Ishikawa (cell line): ENCODE data around the gene C14orf132.

Experiments used
- CEBPB ChIP-seq: IDR thresholded peaks from 2 replicates; pipeline ENCODE4 v1.6.1; 2012
- CREB1 ChIP-seq: IDR thresholded peaks from 2 replicates; pipeline ENCODE4 v1.6.1; 2012; ENCODE audit warnings: low read depth
- EGR1 ChIP-seq: IDR thresholded peaks from 2 replicates; pipeline ENCODE4 v1.6.1; 2012
- EP300 ChIP-seq: IDR thresholded peaks from 2 replicates; pipeline ENCODE4 v1.6.1; 2012; ENCODE audit warnings: borderline replicate concordance
- RAD21 ChIP-seq: IDR thresholded peaks from 2 replicates; pipeline ENCODE4 v1.6.1; 2012; ENCODE audit warnings: low read depth
- TAF1 ChIP-seq: IDR thresholded peaks from 2 replicates; pipeline ENCODE4 v1.6.1; 2012; ENCODE audit warnings: low read depth, mild to moderate bottlenecking
- TCF12 ChIP-seq: IDR thresholded peaks from 2 replicates; pipeline ENCODE4 v1.6.1; 2012; ENCODE audit warnings: low read depth
- TEAD4 ChIP-seq: IDR thresholded peaks from 2 replicates; pipeline ENCODE4 v1.6.1; 2012
- YY1 ChIP-seq: IDR thresholded peaks from 2 replicates; pipeline ENCODE4 v1.6.1; 2012; ENCODE audit warnings: low read depth
- ZBTB7A ChIP-seq: IDR thresholded peaks from 2 replicates; pipeline ENCODE4 v1.6.1; 2012; ENCODE audit warnings: low read depth
- TF ChIP-seq, protein P1 (sequence below): IDR thresholded peaks from 2 replicates; pipeline ENCODE4 v1.6.1; 2012
- TF ChIP-seq, protein P2 (sequence below): IDR thresholded peaks from 2 replicates; pipeline ENCODE4 v1.6.1; 2012; ENCODE audit warnings: low read depth, mild to moderate bottlenecking
- TF ChIP-seq, protein P3 (sequence below): IDR thresholded peaks from 2 replicates; pipeline ENCODE4 v1.6.1; 2012

DNA sequence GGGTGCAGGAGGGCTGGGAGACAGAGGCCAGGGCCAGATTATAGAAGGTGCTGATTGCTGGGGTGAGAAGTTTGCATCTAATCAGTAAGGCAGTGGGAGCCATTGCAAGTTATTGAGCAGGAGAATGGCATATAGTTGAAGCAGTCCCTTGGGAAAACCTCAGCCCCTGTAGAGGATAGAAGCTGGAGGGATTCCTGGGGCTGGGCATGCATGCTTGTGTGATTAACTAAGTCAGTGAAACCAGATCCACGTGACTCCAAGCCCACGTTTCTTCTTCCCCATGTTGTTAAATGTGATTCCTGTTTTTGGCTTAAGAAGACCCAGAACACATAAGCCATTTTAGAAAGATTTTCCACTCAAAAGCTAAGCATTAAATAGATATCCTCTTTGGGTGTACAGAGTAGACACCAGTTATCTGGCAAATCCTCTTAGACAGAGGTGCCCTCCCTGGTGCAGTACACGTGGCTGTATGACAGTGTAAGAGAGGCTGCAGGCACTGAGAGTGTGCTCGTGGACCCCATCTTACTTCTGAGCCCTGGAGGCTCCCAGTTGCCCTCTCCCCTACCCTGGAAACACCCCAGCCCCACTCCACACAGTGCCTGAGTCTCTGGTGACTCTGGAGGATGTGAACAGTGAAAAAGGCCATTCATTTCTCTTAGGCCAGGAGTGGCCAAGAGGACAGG lies 3.2 kb downstream of the C14orf132 start:
- TF ChIP-seq, protein P1, sequence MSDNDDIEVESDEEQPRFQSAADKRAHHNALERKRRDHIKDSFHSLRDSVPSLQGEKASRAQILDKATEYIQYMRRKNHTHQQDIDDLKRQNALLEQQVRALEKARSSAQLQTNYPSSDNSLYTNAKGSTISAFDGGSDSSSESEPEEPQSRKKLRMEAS, result no peak
- TF ChIP-seq, protein P2, sequence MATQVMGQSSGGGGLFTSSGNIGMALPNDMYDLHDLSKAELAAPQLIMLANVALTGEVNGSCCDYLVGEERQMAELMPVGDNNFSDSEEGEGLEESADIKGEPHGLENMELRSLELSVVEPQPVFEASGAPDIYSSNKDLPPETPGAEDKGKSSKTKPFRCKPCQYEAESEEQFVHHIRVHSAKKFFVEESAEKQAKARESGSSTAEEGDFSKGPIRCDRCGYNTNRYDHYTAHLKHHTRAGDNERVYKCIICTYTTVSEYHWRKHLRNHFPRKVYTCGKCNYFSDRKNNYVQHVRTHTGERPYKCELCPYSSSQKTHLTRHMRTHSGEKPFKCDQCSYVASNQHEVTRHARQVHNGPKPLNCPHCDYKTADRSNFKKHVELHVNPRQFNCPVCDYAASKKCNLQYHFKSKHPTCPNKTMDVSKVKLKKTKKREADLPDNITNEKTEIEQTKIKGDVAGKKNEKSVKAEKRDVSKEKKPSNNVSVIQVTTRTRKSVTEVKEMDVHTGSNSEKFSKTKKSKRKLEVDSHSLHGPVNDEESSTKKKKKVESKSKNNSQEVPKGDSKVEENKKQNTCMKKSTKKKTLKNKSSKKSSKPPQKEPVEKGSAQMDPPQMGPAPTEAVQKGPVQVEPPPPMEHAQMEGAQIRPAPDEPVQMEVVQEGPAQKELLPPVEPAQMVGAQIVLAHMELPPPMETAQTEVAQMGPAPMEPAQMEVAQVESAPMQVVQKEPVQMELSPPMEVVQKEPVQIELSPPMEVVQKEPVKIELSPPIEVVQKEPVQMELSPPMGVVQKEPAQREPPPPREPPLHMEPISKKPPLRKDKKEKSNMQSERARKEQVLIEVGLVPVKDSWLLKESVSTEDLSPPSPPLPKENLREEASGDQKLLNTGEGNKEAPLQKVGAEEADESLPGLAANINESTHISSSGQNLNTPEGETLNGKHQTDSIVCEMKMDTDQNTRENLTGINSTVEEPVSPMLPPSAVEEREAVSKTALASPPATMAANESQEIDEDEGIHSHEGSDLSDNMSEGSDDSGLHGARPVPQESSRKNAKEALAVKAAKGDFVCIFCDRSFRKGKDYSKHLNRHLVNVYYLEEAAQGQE, result no peak
- TF ChIP-seq CEBPB (no peak), EP300 (no peak), EGR1 (no peak), TEAD4 (no peak), CREB1 (no peak), TCF12 (no peak), RAD21 (no peak), YY1 (no peak), TAF1 (no peak), ZBTB7A (no peak)
- TF ChIP-seq, protein P3, sequence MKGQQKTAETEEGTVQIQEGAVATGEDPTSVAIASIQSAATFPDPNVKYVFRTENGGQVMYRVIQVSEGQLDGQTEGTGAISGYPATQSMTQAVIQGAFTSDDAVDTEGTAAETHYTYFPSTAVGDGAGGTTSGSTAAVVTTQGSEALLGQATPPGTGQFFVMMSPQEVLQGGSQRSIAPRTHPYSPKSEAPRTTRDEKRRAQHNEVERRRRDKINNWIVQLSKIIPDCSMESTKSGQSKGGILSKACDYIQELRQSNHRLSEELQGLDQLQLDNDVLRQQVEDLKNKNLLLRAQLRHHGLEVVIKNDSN, result no peak
